ENCODE measurements around the gene MLX.

DNA sequence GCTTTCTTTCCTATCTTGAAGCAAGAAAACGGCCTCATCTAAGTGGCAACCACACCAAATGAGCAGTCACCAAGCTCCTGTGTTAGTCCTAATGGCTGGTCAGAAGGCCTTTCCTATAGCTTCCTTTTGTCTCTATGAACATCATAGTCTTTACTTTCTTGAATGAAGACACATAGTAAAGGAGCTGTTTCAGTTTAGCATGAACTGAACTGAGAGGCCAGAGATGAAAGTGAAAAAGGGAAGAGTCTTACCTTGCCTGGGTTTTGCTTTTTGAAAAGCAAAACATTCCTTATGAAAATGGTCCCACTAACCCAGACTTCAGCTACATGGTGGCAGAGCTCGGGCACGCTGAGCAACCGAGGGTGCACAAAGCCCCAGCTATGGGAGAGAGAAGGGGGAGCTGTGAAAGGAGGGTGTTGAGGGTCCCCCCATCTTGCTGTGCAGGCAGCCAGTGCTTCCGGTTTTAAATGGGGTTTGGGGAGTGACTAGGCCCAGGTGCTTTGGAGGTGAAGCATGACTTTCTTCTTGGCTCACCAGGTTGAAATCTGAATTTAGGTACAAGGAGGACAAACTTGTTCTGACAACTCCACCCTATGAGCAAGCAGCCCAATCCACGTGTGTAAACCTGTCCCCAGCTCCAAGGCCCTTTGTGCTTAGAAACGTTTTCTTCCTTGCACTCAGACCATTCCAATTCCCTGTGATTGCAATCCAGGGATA lies 19.8 kb downstream of the MLX start:
- TF ChIP-seq, protein P1, sequence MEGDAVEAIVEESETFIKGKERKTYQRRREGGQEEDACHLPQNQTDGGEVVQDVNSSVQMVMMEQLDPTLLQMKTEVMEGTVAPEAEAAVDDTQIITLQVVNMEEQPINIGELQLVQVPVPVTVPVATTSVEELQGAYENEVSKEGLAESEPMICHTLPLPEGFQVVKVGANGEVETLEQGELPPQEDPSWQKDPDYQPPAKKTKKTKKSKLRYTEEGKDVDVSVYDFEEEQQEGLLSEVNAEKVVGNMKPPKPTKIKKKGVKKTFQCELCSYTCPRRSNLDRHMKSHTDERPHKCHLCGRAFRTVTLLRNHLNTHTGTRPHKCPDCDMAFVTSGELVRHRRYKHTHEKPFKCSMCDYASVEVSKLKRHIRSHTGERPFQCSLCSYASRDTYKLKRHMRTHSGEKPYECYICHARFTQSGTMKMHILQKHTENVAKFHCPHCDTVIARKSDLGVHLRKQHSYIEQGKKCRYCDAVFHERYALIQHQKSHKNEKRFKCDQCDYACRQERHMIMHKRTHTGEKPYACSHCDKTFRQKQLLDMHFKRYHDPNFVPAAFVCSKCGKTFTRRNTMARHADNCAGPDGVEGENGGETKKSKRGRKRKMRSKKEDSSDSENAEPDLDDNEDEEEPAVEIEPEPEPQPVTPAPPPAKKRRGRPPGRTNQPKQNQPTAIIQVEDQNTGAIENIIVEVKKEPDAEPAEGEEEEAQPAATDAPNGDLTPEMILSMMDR (IDR thresholded peaks at IDR 0.05), result no peak
- TF ChIP-seq EP300 (IDR thresholded peaks at IDR 0.05; ENCODE audit: low read depth), result no peak

Data from transverse colon (tissue), 3 donors.